H9 (cell line): ENCODE results near the gene MAN1A2. TPM values are rescaled to one million over a fixed set of nuclear protein-coding genes. Genes with fewer than 3 reads are reported as not detected.

ENCODE experiments used
- DNase-seq: peaks from one replicate; pipeline ENCODE4 v3.0.0-alpha.2; 2017
- H2AFZ ChIP-seq: one replicate; pipeline ENCODE4 v1.6.1; 2013; ENCODE audit warnings: mild to moderate bottlenecking, low read length, control low read depth, moderate library complexity
- H2AK5ac ChIP-seq: 2 replicates; pipeline ENCODE4 v1.6.1; 2013; ENCODE audit warnings: low read length, control low read depth, mixed read lengths; ENCODE audit not compliant: insufficient read length
- H2BK120ac ChIP-seq: one replicate; pipeline ENCODE4 v1.6.1; 2013; ENCODE audit warnings: low read depth, mild to moderate bottlenecking, low read length, control low read depth, inconsistent platforms; ENCODE audit not compliant: poor library complexity, severe bottlenecking
- H2BK12ac ChIP-seq: 2 replicates; pipeline ENCODE4 v1.6.1; 2013; ENCODE audit warnings: low read length, control low read depth, mixed read lengths, low read depth; ENCODE audit not compliant: insufficient read length
- H2BK15ac ChIP-seq: 2 replicates; pipeline ENCODE4 v1.6.1; 2013; ENCODE audit warnings: low read depth, low read length, control low read depth
- H2BK20ac ChIP-seq: one replicate; pipeline ENCODE4 v1.6.1; 2013; ENCODE audit warnings: low read depth, mild to moderate bottlenecking, low read length, control low read depth, inconsistent platforms; ENCODE audit not compliant: poor library complexity, severe bottlenecking
- H2BK5ac ChIP-seq: 2 replicates; pipeline ENCODE4 v1.6.1; 2013; ENCODE audit warnings: low read length, control low read depth, mixed read lengths; ENCODE audit not compliant: insufficient read length
- H3K14ac ChIP-seq: 2 replicates; pipeline ENCODE4 v1.6.1; 2013; ENCODE audit warnings: low read length, control low read depth; ENCODE audit not compliant: insufficient read depth
- H3K18ac ChIP-seq: 2 replicates; pipeline ENCODE4 v1.6.1; 2013; ENCODE audit warnings: low read depth, mild to moderate bottlenecking, mixed read lengths, low read length, control low read depth; ENCODE audit not compliant: insufficient read length
- H3K23ac ChIP-seq: 2 replicates; pipeline ENCODE4 v1.6.1; 2013; ENCODE audit warnings: low read length, control low read depth, mixed read lengths, low read depth; ENCODE audit not compliant: insufficient read length
- H3K23me2 ChIP-seq: 2 replicates; pipeline ENCODE4 v1.6.1; 2013; ENCODE audit warnings: low read depth, mild to moderate bottlenecking, mixed read lengths, low read length, control low read depth; ENCODE audit not compliant: insufficient read length, poor library complexity, severe bottlenecking
- H3K27ac ChIP-seq: 2 replicates; pipeline ENCODE4 v1.5.1; 2013; ENCODE audit warnings: low read length, control low read depth, mixed read lengths, low read depth; ENCODE audit not compliant: insufficient read length
- H3K27me3 ChIP-seq: 2 replicates; pipeline ENCODE4 v1.6.1; 2013; ENCODE audit warnings: low read length, control low read depth, inconsistent platforms; ENCODE audit not compliant: insufficient read depth
- H3K4ac ChIP-seq: 2 replicates; pipeline ENCODE4 v1.6.1; 2013; ENCODE audit warnings: low read depth, mild to moderate bottlenecking, control low read depth, inconsistent platforms, low read length, moderate library complexity
- H3K4me1 ChIP-seq: 2 replicates; pipeline ENCODE4 v1.6.1; 2013; ENCODE audit warnings: low read length, control low read depth, inconsistent platforms; ENCODE audit not compliant: insufficient read depth
- H3K4me2 ChIP-seq: 2 replicates; pipeline ENCODE4 v1.6.1; 2013; ENCODE audit warnings: low read length, control low read depth, mixed read lengths; ENCODE audit not compliant: insufficient read length, insufficient read depth
- H3K56ac ChIP-seq: 2 replicates; pipeline ENCODE4 v1.6.1; 2013; ENCODE audit warnings: low read depth, mild to moderate bottlenecking, mixed read lengths, low read length, control low read depth; ENCODE audit not compliant: insufficient read length
- H3K79me1 ChIP-seq: 2 replicates; pipeline ENCODE4 v1.6.1; 2013; ENCODE audit warnings: low read depth, mild to moderate bottlenecking, moderate library complexity, low read length, control low read depth, inconsistent platforms; ENCODE audit not compliant: insufficient read depth, poor library complexity, severe bottlenecking
- H3K79me2 ChIP-seq: 2 replicates; pipeline ENCODE4 v1.6.1; 2013; ENCODE audit warnings: low read length, control low read depth, inconsistent platforms; ENCODE audit not compliant: insufficient read depth
- H3K9ac ChIP-seq: 2 replicates; pipeline ENCODE4 v1.6.1; 2013; ENCODE audit warnings: low read length, control low read depth, mixed read lengths; ENCODE audit not compliant: insufficient read length; ENCODE audit errors: extremely low read depth
- H3K9me3 ChIP-seq: one replicate; pipeline ENCODE4 v1.6.1; 2013; ENCODE audit warnings: low read depth, low read length, inconsistent platforms; ENCODE audit not compliant: control insufficient read depth
- H3T11ph ChIP-seq: one replicate; pipeline ENCODE4 v1.6.1; 2013; ENCODE audit warnings: mild to moderate bottlenecking, low read length, control low read depth, inconsistent platforms
- H4K20me1 ChIP-seq: one replicate; pipeline ENCODE4 v1.6.1; 2013; ENCODE audit not compliant: control insufficient read depth, insufficient read length, insufficient read depth
- H4K5ac ChIP-seq: 2 replicates; pipeline ENCODE4 v1.6.1; 2013; ENCODE audit warnings: low read depth, mild to moderate bottlenecking, mixed read lengths, low read length, control low read depth; ENCODE audit not compliant: insufficient read length
- H4K8ac ChIP-seq: replicated peaks from 2 replicates; pipeline ENCODE4 v1.6.1; 2013; ENCODE audit warnings: low read length, control low read depth, mixed read lengths, low read depth; ENCODE audit not compliant: insufficient read length
- H4K91ac ChIP-seq: 2 replicates; pipeline ENCODE4 v1.6.1; 2013; ENCODE audit warnings: low read depth, mild to moderate bottlenecking, moderate library complexity, mixed read lengths, low read length, control low read depth; ENCODE audit not compliant: insufficient read length
- H3K27ac Mint-ChIP-seq, 3 experiments: 2 replicates in 2 of 3; 3 replicates in 1 of 3; pipeline ENCODE4 v1.8.0; 2020 to 2021; ENCODE audit warnings: mixed read lengths in 3 of 3, mild to moderate bottlenecking in 1 of 3, moderate library complexity in 1 of 3
- H3K27me3 Mint-ChIP-seq: 2 replicates; pipeline ENCODE4 v1.8.0; 2021; ENCODE audit warnings: low read depth, mild to moderate bottlenecking, moderate library complexity, mixed read lengths
- H3K36me3 Mint-ChIP-seq, 3 experiments: 2 replicates in 2 of 3; 3 replicates in 1 of 3; pipeline ENCODE4 v1.8.0; 2020 to 2021; ENCODE audit warnings: low read depth in 3 of 3, mixed read lengths in 3 of 3; ENCODE audit not compliant: insufficient read depth in 1 of 3
- H3K4me1 Mint-ChIP-seq, 2 experiments: 2 replicates each; pipeline ENCODE4 v1.8.0; 2020; ENCODE audit warnings: mixed read lengths in 2 of 2
- H3K4me3 Mint-ChIP-seq, 2 experiments: 2 replicates in 1 of 2; 3 replicates in 1 of 2; pipeline ENCODE4 v1.8.0; 2020 to 2021; ENCODE audit warnings: mild to moderate bottlenecking in 2 of 2, mixed read lengths in 2 of 2, moderate library complexity in 1 of 2
- H3K9me3 Mint-ChIP-seq, 2 experiments: 2 replicates in 1 of 2; 3 replicates in 1 of 2; pipeline ENCODE4 v1.8.0; 2020; ENCODE audit warnings: mild to moderate bottlenecking in 2 of 2, mixed read lengths in 2 of 2, moderate library complexity in 1 of 2
- WGBS: extraction: QIAGEN DNeasy Blood & Tissue Kit; methylation state at CpG from one replicate; pipeline ENCODE4 v1.1.7; 2013; ENCODE audit warnings: missing lambda C conversion rate, low lambda C conversion rate, mixed read lengths; ENCODE audit not compliant: insufficient read length; ENCODE audit errors: extremely low coverage; 5-methylcytosine and 5-hydroxymethylcytosine counted together
- total RNA-seq: library from RNA; stranded (reverse); gene quantifications from 2 replicates; pipeline ENCODE4 v1.2.1, GENCODE V29; 2021
- TF ChIP-seq, protein P1 (sequence below): fragments of 200-600 bp; sonication (generic); conservative IDR thresholded peaks from 3 replicates; pipeline ENCODE4 v1.8.0; 2021; ENCODE audit warnings: antibody characterized with exemption, mild to moderate bottlenecking

The MAN1A2 gene
- total RNA-seq, 1 experiment from 2014 or later, result 24.0 TPM

DNA sequence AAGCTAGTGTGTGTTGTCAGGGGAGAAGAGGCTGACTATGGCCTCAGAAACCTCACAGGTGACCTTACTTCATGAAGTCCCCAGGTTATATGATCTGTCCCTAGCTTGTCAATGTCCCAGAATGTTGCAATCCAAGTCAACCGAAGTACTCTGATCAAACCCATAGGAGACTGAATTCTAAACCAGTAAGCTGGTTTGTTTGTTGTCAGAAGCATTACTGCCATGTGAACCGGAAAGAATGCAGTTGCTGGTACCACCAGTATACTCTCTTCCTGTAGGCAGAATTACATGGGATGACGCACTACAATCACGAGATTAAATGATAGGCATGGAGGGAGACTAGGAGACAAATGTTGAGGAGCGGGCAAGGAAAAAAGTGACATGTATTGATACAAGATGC lies 26.1 kb upstream of the MAN1A2 start:
- no peak overlapping the region for H2AK5ac ChIP-seq
- H3K56ac ChIP-seq, result no peak overlapping the region
- no peak overlapping the region for H3K18ac ChIP-seq
- TF ChIP-seq, protein P1, sequence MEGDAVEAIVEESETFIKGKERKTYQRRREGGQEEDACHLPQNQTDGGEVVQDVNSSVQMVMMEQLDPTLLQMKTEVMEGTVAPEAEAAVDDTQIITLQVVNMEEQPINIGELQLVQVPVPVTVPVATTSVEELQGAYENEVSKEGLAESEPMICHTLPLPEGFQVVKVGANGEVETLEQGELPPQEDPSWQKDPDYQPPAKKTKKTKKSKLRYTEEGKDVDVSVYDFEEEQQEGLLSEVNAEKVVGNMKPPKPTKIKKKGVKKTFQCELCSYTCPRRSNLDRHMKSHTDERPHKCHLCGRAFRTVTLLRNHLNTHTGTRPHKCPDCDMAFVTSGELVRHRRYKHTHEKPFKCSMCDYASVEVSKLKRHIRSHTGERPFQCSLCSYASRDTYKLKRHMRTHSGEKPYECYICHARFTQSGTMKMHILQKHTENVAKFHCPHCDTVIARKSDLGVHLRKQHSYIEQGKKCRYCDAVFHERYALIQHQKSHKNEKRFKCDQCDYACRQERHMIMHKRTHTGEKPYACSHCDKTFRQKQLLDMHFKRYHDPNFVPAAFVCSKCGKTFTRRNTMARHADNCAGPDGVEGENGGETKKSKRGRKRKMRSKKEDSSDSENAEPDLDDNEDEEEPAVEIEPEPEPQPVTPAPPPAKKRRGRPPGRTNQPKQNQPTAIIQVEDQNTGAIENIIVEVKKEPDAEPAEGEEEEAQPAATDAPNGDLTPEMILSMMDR, result no peak
- Mint-ChIP-seq H3K4me3 (no peak overlapping the region), H3K27ac (no peak overlapping the region), H3K27me3 (peaks cover 15% of the 10 kb centered on the region), H3K9me3 (peaks cover 1 to 6% of the 10 kb centered on the region in 2 experiments), H3K36me3 (peaks cover 0 to 4% (median 2%) of the 10 kb centered on the region in 3 experiments; a peak in 3 of 7 replicates), H3K4me1 (peaks cover 26 to 36% of the 10 kb centered on the region in 2 experiments)
- H3K14ac ChIP-seq, result no peak overlapping the region
- H3K79me2 ChIP-seq, result no peaks in the 10 kb centered on the region
- no peak overlapping the region for H3K23ac ChIP-seq
- no peak overlapping the region for H2BK12ac ChIP-seq
- no peaks in the 10 kb centered on the region for H3K4me1 ChIP-seq
- no CpG with 5 or more reads among the region's 5 CpGs for WGBS
- no peak overlapping the region for H3K4me2 ChIP-seq
- no peaks in the 10 kb centered on the region for H3K79me1 ChIP-seq
- no peak overlapping the region for H4K8ac ChIP-seq
- no peaks in the 10 kb centered on the region for H3K23me2 ChIP-seq
- no peak overlapping the region for H4K91ac ChIP-seq
- no peaks in the 10 kb centered on the region for H4K20me1 ChIP-seq
- H2AFZ ChIP-seq, result no peak overlapping the region
- no peak overlapping the region for H3K4ac ChIP-seq
- H3K27ac ChIP-seq, result no peak overlapping the region
- H3K9ac ChIP-seq, result no peak overlapping the region
- H2BK15ac ChIP-seq, result no peak overlapping the region
- no peak overlapping the region for H2BK20ac ChIP-seq
- DNase-seq, result no peak
- peaks cover 2% of the 10 kb centered on the region; the same call in 1 of the 2 replicates for H3K27me3 ChIP-seq
- H4K5ac ChIP-seq, result no peak overlapping the region
- no peak overlapping the region for H2BK5ac ChIP-seq
- no peak overlapping the region for H3T11ph ChIP-seq
- no peak overlapping the region for H2BK120ac ChIP-seq
- H3K9me3 ChIP-seq, result no peaks in the 10 kb centered on the region
